Uterus (tissue), 2 donors: ENCODE data around the gene MRPS6.

ENCODE experiments used
- POLR2A ChIP-seq, 2 donors: fragments of 450-650 bp; IDR thresholded peaks; one replicate each; pipeline ENCODE4 v1.6.1; 2016; ENCODE audit warnings: antibody characterized with exemption in 2 of 2, mild to moderate bottlenecking in 1 of 2, moderate library complexity in 1 of 2
- TF ChIP-seq, protein P1 (sequence below), 4 experiments: fragments of 200-600 bp in 2 of 4; fragments of 450-650 bp in 2 of 4; sonication (generic) in 2 of 4; IDR thresholded peaks; one replicate each; pipeline ENCODE4 v1.5.1; 2016 to 2019; ENCODE audit warnings: antibody characterized with exemption in 4 of 4, mild to moderate bottlenecking in 2 of 4, moderate library complexity in 1 of 4

DNA sequence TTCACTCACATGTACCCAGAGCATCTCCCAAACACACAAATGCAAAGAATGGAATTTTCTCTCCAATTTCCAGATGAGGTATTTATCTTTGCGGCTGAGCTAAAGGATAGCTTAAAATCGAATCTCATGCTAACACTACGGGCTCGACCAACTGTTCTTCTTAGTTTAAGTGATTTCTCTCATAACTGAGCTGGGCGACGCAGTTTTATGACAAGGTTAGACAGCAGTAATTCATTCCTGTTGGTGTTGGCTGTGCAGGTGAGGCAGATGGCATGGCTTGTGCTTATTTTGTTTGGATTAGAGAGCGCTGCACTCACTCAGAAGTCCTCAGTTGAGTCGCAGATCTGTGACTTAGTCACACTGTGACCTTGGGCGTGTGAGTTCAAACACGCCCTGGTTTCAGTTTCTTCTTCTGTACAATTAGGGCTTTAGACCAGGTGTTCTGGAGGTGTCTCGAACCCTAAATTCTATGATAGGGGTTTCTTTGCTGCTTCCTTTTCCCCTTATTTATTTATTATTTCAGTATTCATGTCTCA, 41.5 kb upstream of the MRPS6 start:
- TF ChIP-seq, protein P1, sequence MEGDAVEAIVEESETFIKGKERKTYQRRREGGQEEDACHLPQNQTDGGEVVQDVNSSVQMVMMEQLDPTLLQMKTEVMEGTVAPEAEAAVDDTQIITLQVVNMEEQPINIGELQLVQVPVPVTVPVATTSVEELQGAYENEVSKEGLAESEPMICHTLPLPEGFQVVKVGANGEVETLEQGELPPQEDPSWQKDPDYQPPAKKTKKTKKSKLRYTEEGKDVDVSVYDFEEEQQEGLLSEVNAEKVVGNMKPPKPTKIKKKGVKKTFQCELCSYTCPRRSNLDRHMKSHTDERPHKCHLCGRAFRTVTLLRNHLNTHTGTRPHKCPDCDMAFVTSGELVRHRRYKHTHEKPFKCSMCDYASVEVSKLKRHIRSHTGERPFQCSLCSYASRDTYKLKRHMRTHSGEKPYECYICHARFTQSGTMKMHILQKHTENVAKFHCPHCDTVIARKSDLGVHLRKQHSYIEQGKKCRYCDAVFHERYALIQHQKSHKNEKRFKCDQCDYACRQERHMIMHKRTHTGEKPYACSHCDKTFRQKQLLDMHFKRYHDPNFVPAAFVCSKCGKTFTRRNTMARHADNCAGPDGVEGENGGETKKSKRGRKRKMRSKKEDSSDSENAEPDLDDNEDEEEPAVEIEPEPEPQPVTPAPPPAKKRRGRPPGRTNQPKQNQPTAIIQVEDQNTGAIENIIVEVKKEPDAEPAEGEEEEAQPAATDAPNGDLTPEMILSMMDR (IDR thresholded peaks at IDR 0.05): no peak
- TF ChIP-seq POLR2A (IDR thresholded peaks at IDR 0.05): no peak
